ENCODE results near the gene GLCCI1.

The GLCCI1 gene

GRCh38 chr7:7964250-7964649 lies 4.3 kb upstream of the GLCCI1 start:
- no peak for DNase-seq (ENCODE audit: low spot score)

DNA sequence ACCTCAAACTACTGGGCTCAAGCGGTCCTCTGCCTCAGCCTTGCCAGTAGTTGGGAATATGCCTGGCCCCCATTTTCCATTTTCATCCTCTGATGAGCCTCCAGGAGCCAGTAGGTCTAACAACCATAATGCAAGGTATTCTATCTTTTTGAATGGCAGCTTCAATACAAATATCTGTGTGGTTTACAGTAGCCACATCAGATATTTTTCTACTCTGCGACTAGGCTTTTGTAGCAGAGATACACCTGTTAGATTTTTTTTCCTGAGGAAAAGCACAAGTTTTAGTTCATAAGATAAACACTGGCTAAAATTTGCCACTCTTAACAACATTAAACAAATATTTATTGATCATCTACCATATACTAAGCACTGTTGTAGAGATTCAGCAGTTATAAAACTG lies 3.9 kb upstream of the GLCCI1 start:
- DNase-seq (ENCODE audit: low spot score) = no peak

- DNase-seq (ENCODE audit: low spot score) = no peak
Measured at GRCh38 chr7:7965301-7965700, 3.3 kb upstream of the GLCCI1 start.

DNA sequence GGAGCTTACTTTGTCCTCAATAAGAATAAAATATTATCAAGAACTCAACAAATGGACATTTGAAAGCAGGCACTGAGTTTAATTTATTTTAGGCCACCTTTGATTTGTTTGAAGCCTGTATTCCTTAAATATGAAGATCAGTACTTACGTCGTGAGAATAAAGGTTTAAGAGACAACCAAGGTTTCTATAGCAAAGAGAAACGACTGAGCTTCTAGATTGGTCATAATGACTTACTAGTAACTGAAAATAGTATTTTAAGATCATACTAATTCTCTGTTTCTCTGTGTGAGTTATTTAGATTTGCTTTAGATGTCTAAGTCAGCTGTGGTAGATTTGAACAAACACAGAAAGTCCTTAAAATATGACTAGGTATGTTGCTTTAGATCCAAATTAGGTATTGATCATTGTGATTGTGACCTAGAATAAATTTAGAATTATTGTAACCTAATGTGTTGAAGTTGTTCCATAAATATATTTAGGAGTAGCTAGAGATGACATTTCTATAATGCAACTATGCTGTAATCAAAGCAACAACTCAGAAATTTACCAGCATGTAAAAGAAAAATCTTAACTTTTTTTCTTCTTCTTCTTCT lies 2.4 kb upstream of the GLCCI1 start:
- DNase-seq (ENCODE audit: low spot score) = no peak

DNA sequence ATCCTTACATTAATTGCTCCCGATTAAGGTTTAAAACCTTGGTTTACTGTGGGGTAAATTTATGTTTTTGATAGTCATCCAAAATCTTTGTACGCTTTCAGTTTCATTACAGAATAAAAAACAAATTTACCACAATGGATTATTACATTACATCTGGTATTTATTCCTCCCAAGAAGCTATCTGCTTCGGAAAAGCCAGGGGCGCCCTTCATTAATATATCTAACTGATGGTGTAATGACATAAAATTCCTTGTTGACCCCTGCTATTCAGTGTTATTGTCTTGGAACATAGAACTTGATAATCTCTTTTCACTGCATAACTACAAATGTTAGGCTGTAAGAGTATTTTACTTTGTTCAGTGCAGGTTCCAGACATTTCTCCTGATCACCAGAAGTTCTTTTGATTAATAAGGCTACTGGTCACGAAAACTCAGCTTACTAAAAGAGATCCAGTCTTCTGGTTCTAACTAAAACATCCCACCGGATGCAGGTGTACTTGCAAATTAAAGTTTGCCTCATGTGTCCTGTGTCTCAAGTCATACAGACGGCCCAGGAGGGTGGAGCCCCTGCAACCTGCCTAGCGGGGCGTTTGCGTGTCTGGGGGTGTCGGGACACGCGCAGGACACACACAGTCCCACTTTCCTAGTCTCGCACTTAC lies 581 bp upstream of the GLCCI1 start:
- no peak for DNase-seq (ENCODE audit: low spot score)

GRCh38 chr7:7969306-7970236 lies 975 bp downstream of the GLCCI1 start:
- DNase-seq (ENCODE audit: low spot score) = peak; percentile 88

DNA sequence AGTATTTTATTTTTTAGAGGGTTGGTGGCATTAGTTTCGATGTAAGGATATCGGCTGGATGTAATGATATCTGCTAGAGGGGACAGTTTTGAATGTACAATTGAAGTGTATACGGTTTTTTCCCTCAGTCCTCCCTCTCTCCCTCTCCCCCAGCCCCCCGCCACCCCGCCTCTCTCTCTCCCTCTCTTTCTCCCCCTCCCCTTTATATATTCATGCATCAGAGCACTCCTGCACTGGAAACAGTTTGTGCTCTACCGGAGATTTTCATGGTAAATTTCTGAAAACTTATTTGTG lies 1.6 kb downstream of the GLCCI1 start:
- DNase-seq (ENCODE audit: low spot score) = no peak

DNA sequence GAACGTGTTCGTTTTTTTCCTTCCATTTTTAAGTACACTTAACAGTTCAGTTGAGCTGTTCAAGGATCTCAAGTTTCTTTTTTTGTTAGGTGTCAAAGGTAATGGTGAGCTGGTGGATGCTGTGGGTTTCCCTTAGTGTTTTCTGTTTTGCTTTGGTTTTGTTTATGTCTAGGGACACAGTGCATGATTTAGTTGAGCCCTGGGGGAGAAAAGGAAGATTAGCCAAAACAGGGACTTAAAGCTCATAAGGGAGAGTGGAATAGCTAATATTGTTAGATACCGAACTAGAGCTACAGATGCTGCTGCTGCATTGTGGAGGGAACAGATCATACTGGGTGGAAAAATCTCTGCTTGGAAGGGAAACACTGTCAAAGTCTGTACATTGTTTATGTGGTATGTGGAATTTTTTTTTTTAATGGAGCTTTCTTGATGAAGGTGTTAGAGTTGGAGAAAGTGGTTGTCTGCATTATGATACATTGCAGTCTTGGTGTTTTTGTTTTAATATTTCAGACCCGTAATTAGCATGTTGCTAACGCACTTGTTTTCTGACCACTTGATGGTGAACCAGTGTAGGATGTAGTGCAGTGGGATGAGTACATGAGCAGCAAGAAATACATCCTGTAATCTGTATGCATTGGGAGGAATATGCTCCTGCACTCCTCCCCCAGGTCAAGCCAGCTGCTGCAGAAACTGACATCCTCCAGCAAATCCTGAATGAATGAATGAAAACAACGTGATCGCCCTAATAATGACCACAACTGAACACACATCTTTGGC lies 2.1 kb downstream of the GLCCI1 start:
- peak; percentile 68 for DNase-seq (ENCODE audit: low spot score)

GRCh38 chr7:7971308-7972040 lies 2.9 kb downstream of the GLCCI1 start:
- peak; percentile 65 for DNase-seq (ENCODE audit: low spot score)

DNA sequence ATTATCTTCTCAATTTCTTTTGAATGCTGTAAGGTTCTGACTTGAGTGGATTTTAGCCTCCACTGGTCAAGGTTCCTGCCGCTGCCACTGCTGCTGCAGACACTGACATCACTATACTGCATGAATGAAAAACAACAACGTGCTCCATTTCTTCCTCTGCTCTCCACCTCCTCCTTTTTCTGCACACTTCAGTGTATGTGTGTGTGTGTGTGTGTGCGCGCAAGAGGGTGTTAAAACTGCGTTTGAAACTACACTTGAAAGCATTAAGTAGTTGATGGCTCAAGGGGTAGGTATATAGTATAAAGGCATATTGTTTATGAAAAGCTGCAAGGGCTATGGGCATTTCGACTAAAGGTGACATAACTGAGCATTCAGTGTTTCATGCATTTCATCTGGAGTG lies 3.5 kb downstream of the GLCCI1 start:
- DNase-seq (ENCODE audit: low spot score) = peak; percentile 83

DNA sequence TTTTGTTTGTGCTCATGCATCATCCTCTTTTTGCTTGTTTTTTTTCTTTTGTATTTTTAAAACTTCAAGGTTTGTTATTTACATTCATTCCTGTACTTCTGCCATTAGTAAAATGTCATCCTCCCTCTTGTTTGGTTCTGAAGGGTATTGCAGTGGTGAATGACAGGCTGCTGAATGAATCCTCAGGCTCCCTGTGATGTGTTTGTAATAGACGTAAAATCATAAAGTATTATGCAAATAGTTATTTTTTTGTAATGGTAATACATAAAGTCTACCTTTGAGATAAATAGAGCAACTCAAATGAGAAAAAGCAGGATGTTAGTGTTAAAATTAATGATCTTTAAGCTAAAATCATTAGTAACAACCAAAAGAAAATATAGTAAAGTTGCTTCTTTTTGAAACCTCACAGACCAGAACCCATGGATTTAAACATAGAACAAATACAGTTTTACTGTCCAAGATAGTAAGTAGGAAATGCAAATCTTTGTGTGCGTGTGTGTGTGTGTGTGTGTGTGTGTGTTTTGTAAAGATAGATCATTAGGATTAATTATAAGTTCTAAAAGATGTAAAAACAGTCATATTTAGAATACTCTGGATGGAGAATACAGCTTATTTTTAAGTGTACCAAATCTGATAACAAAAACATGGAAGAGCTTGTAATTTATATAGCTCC lies 4.5 kb downstream of the GLCCI1 start:
- peak; percentile 72 for DNase-seq (ENCODE audit: low spot score)

- DNase-seq (ENCODE audit: low spot score) = no peak
Measured at GRCh38 chr7:7976677-7977076, 8.1 kb downstream of the GLCCI1 start.

DNA sequence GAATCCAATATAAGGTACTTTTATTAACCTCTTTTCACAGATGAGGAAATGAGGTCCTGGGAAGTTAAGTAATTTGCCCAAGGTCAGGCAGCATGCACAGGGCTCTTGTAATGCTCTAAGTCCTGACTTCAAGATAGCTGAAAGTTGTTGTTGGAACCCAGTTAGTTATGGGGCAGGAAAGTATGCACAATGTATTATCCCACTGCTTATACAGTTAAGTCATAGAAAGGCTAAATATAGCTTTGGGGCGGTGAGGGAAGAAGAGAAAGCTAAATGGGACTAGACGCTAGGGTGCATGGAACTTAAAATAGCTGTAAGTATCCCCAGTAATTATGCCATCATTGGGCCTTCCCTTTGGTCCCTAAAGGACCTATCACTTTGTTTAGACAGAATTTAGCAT lies 9.2 kb downstream of the GLCCI1 start:
- DNase-seq (ENCODE audit: low spot score) = no peak

GRCh38 chr7:7978860-7979259 lies 10.3 kb downstream of the GLCCI1 start:
- DNase-seq (ENCODE audit: low spot score) = no peak

- DNase-seq (ENCODE audit: low spot score) = no peak
Measured at GRCh38 chr7:7979558-7979957, 11.0 kb downstream of the GLCCI1 start.

- DNase-seq (ENCODE audit: low spot score) = no peak
Measured at GRCh38 chr7:7980134-7980533, 11.5 kb downstream of the GLCCI1 start.

DNA sequence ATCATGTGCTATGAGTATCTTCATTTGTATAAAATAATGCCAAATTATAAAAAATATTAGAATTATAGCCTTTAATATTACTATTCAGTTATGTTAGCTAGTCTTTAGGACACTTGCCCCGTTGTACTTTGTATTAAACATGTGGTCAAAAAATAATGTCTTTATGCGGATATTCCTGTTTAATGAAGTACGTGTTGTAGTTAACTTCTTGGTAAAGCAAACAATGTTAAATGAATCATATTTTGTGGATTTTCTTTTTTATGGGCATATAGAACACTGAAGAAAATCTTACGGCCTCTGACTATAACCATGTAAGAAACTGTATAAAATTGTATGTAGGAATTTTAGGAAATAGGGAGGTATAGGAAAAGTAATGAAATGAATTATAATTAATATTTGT lies 14.3 kb downstream of the GLCCI1 start:
- DNase-seq (ENCODE audit: low spot score) = no peak

GRCh38 chr7:7984424-7984823 lies 15.8 kb downstream of the GLCCI1 start:
- DNase-seq (ENCODE audit: low spot score) = no peak

GRCh38 chr7:7988706-7989105 lies 20.1 kb downstream of the GLCCI1 start:
- no peak for DNase-seq (ENCODE audit: low spot score)

DNA sequence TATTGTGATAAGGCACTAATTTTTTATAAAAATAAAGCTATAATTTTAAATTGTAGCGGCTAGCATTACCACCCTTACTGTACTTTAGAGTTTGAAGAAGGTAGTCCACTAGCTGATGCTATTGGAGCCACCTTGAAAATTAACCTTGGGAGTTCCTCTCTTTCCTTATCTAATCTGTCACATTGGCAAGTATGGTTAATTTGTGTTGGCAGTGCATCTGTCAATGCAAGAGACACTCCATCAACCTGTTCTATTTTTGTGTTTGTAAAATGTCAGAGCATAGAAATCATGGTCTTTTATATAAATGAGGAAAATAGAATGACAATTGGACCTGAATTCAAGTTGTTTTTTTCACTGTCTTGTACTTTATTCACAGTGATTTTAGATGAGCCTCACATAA lies 20.5 kb downstream of the GLCCI1 start:
- no peak for DNase-seq (ENCODE audit: low spot score)

All from NAMALWA (cell line).